ENCODE results near the gene FBXO45. TPM values are rescaled to one million over a fixed set of nuclear protein-coding genes. Genes with fewer than 3 reads are reported as not detected.

FBXO45 gene
- total and polyA plus RNA-seq, 4 donors = 1.6 to 7.7 (median 3.6) TPM

GRCh38 chr3:196624067-196624790 is 55.8 kb downstream of the FBXO45 start:
- no peak overlapping the region for H3K9ac ChIP-seq (ENCODE audit: low read depth in 1 of 2, low read length in 2 of 2)
- H3K36me3 ChIP-seq (ENCODE audit: control insufficient read depth in 4 of 4, insufficient read depth in 3 of 4, low read depth in 1 of 4, low read length in 3 of 4) = no peaks in the 10 kb centered on the region
- H3K9me3 ChIP-seq (ENCODE audit: control insufficient read depth in 4 of 4, low read length in 3 of 4) = no peaks in the 10 kb centered on the region
- TF ChIP-seq NR2F2 (IDR thresholded peaks at IDR 0.05) = no peak
- no peak for TF ChIP-seq GABPA (IDR thresholded peaks at IDR 0.05 in 1 of 2, conservative IDR thresholded peaks at IDR 0.05 in 1 of 2)
- TF ChIP-seq HNF4A (conservative IDR thresholded peaks at IDR 0.05) = no peak
- TF ChIP-seq FOXA1 (IDR thresholded peaks at IDR 0.05) = no peak
- no peak for TF ChIP-seq ZBTB33 (IDR thresholded peaks at IDR 0.05)
- no peak for TF ChIP-seq RXRA (IDR thresholded peaks at IDR 0.05)
- no peak for TF ChIP-seq EGR1 (IDR thresholded peaks at IDR 0.05; ENCODE audit: low read depth in 2 of 2)
- TF ChIP-seq SP1 (IDR thresholded peaks at IDR 0.05) = no peak
- no peak overlapping the region for H3K4me3 ChIP-seq (ENCODE audit: low read depth in 1 of 3, low read length in 3 of 3)
- H3K27ac ChIP-seq (ENCODE audit: low read depth in 1 of 2, low read length in 2 of 2) = peak overlapping the region in 1 of 2 donors; percentile 59
- H3K27me3 ChIP-seq (ENCODE audit: control insufficient read depth in 4 of 4, insufficient read depth in 4 of 4, low read length in 3 of 4) = peaks cover 0 to 2% (median 0%) of the 10 kb centered on the region in 4 donors
- WGBS = 73% methylated on average over 12 of the region's 12 CpGs
- H3K4me1 ChIP-seq (ENCODE audit: control insufficient read depth in 4 of 4, insufficient read depth in 4 of 4, low read length in 3 of 4) = no peaks in the 10 kb centered on the region
- DNase-seq (ENCODE audit: low spot score) = no peak

GRCh38 chr3:196624907-196625306 is 56.4 kb downstream of the FBXO45 start:
- no peaks in the 10 kb centered on the region for H3K9me3 ChIP-seq (ENCODE audit: control insufficient read depth in 4 of 4, low read length in 3 of 4)
- H3K27ac ChIP-seq (ENCODE audit: low read depth in 1 of 2, low read length in 2 of 2) = peak overlapping the region in 1 of 2 donors; percentile 59
- no peaks in the 10 kb centered on the region for H3K36me3 ChIP-seq (ENCODE audit: control insufficient read depth in 4 of 4, insufficient read depth in 3 of 4, low read depth in 1 of 4, low read length in 3 of 4)
- 86% methylated on average over 16 of the region's 16 CpGs for WGBS
- TF ChIP-seq EGR1 (IDR thresholded peaks at IDR 0.05; ENCODE audit: low read depth in 2 of 2) (no peak), HNF4A (conservative IDR thresholded peaks at IDR 0.05) (no peak), YY1 (IDR thresholded peaks at IDR 0.05) (no peak), JUND (IDR thresholded peaks at IDR 0.05) (no peak), ATF3 (IDR thresholded peaks at IDR 0.05) (no peak)
- H3K4me1 ChIP-seq (ENCODE audit: control insufficient read depth in 4 of 4, insufficient read depth in 4 of 4, low read length in 3 of 4) = no peaks in the 10 kb centered on the region
- DNase-seq (ENCODE audit: low spot score) = no peak
- no peak overlapping the region for H3K9ac ChIP-seq (ENCODE audit: low read depth in 1 of 2, low read length in 2 of 2)
- H3K4me3 ChIP-seq (ENCODE audit: low read depth in 1 of 3, low read length in 3 of 3) = no peak overlapping the region
- H3K27me3 ChIP-seq (ENCODE audit: control insufficient read depth in 4 of 4, insufficient read depth in 4 of 4, low read length in 3 of 4) = peaks cover 0 to 2% (median 0%) of the 10 kb centered on the region in 4 donors

- DNase-seq (ENCODE audit: low spot score) = no peak
- Histone ChIP-seq H3K4me1 (ENCODE audit: control insufficient read depth in 4 of 4, insufficient read depth in 4 of 4, low read length in 3 of 4) (no peaks in the 10 kb centered on the region), H3K36me3 (ENCODE audit: control insufficient read depth in 4 of 4, insufficient read depth in 3 of 4, low read depth in 1 of 4, low read length in 3 of 4) (no peaks in the 10 kb centered on the region), H3K9ac (ENCODE audit: low read depth in 1 of 2, low read length in 2 of 2) (no peak overlapping the region), H3K27me3 (ENCODE audit: control insufficient read depth in 4 of 4, insufficient read depth in 4 of 4, low read length in 3 of 4) (peaks cover 0 to 2% (median 0%) of the 10 kb centered on the region in 4 donors), H3K4me3 (ENCODE audit: low read depth in 1 of 3, low read length in 3 of 3) (no peak overlapping the region), H3K9me3 (ENCODE audit: control insufficient read depth in 4 of 4, low read length in 3 of 4) (no peaks in the 10 kb centered on the region), H3K27ac (ENCODE audit: low read depth in 1 of 2, low read length in 2 of 2) (no peak overlapping the region)
- 82% methylated on average over 6 of the region's 6 CpGs for WGBS
- TF ChIP-seq MAX (IDR thresholded peaks at IDR 0.05) = no peak
- no peak for TF ChIP-seq YY1 (IDR thresholded peaks at IDR 0.05)
- no peak for TF ChIP-seq ZBTB33 (IDR thresholded peaks at IDR 0.05)
- TF ChIP-seq RXRA (IDR thresholded peaks at IDR 0.05) = no peak
- TF ChIP-seq FOXA2 (IDR thresholded peaks at IDR 0.05) = no peak
- TF ChIP-seq SP1 (IDR thresholded peaks at IDR 0.05) = no peak
- no peak for TF ChIP-seq GABPA (IDR thresholded peaks at IDR 0.05 in 1 of 2, conservative IDR thresholded peaks at IDR 0.05 in 1 of 2)
- no peak for TF ChIP-seq HNF4G (IDR thresholded peaks at IDR 0.05)
These were observed 56.9 kb downstream of the FBXO45 start for GRCh38 chr3:196625331-196625730.

Data from liver (tissue), 9 donors.